GM12878 (cell line): Measurements from ENCODE around the gene ITPR2. TPM values are rescaled to one million over a fixed set of nuclear protein-coding genes. Genes with fewer than 3 reads are reported as not detected.

ENCODE experiments used
- ATAC-seq: fragments of 200-7000 bp; cut with Tn5 transposase; 3 replicates; pipeline ENCODE4 v1.9.1; 2020; ENCODE audit warnings: mild to moderate bottlenecking, moderate library complexity
- BruUV-seq: library from RNA; stranded (reverse); fragments of 400-500 nt; replicated peaks from 2 replicates; lab custom pipeline; 2021; lab: Mats Ljungman, UMichigan
- CTCF ChIA-PET: fragments of 300-600 bp; sonication (Branson Sonifier 250); formaldehyde crosslinking; extraction: SDS; loops from one replicate; lab custom pipeline; 2021; ENCODE audit warnings: inconsistent platforms; lab: Yijun Ruan, JAX
- POLR2A ChIA-PET: fragments of 350-600 bp; formaldehyde crosslinking; extraction: SDS; loops from one replicate; lab custom pipeline; 2021; ENCODE audit warnings: inconsistent platforms; lab: Charles Lee
- RAD21 ChIA-PET: fragments of 300-600 bp; sonication (Branson Sonifier 250); formaldehyde crosslinking; loops from one replicate; lab custom pipeline; 2023; ENCODE audit warnings: antibody characterized with exemption; ENCODE audit not compliant: unreplicated experiment; lab: Charles Lee
- SMC1A ChIA-PET: fragments of 300-600 bp; sonication (Branson Sonifier 250); formaldehyde crosslinking; loops from one replicate; lab custom pipeline; 2023; ENCODE audit not compliant: unreplicated experiment, uncharacterized antibody; lab: Charles Lee
- DNase-seq: peaks from one replicate; pipeline ENCODE4 v3.0.0-alpha.2; 2011; ENCODE audit warnings: low read depth, low spot score
- FAIRE-seq: peaks from 3 replicates; lab custom pipeline; 2011; peaks lifted over from hg19 to GRCh38; lab: Jason Lieb, UNC
- H2AFZ ChIP-seq: 2 replicates; pipeline ENCODE4 v1.6.0; 2011; ENCODE audit warnings: low read depth, low read length, control low read depth; ENCODE audit not compliant: control insufficient read depth
- H3K27ac ChIP-seq: 2 replicates; pipeline ENCODE4 v1.5.1; 2011; ENCODE audit warnings: control low read depth; ENCODE audit not compliant: control insufficient read depth, insufficient read depth
- H3K27me3 ChIP-seq, 2 experiments: replicated peaks in 1 of 2; 2 replicates each; pipeline versions ENCODE4 v1.6.0 to v1.6.1; 2011; ENCODE audit warnings: low read length in 1 of 2; ENCODE audit not compliant: control insufficient read depth in 2 of 2, insufficient read depth in 2 of 2
- H3K36me3 ChIP-seq, 2 experiments: 2 replicates each; pipeline ENCODE4 v1.5.1; 2011; ENCODE audit warnings: low read length in 1 of 2; ENCODE audit not compliant: control insufficient read depth in 2 of 2, insufficient read depth in 2 of 2
- H3K4me1 ChIP-seq: 2 replicates; pipeline ENCODE4 v1.6.1; 2011; ENCODE audit warnings: mild to moderate bottlenecking, low read length, moderate library complexity, mixed read lengths; ENCODE audit not compliant: control insufficient read depth, insufficient read depth
- H3K4me2 ChIP-seq: 2 replicates; pipeline ENCODE4 v1.6.0; 2011; ENCODE audit warnings: control low read depth; ENCODE audit not compliant: control insufficient read depth, insufficient read depth
- H3K4me3 ChIP-seq: fragments of 200-600 bp; sonication (generic); 2 replicates; pipeline ENCODE4 v1.5.1; 2016
- H3K79me2 ChIP-seq: 2 replicates; pipeline ENCODE4 v1.6.0; 2011; ENCODE audit warnings: low read length; ENCODE audit not compliant: control insufficient read depth, insufficient read depth
- H3K9ac ChIP-seq: 2 replicates; pipeline ENCODE4 v1.8.0; 2011; ENCODE audit warnings: low read length, control low read depth, mixed read lengths; ENCODE audit not compliant: control insufficient read depth, insufficient read depth
- H3K9me3 ChIP-seq: replicated peaks from 3 replicates; pipeline ENCODE4 v1.5.1; 2011; ENCODE audit warnings: mild to moderate bottlenecking, low read length; ENCODE audit not compliant: control insufficient read depth, insufficient read depth
- H4K20me1 ChIP-seq: 2 replicates; pipeline ENCODE4 v1.6.0; 2011; ENCODE audit not compliant: control insufficient read depth, insufficient read depth
- BACH1 ChIP-seq: fragments of 450-650 bp; IDR thresholded peaks from 2 replicates; pipeline ENCODE4 v1.6.1; 2017; ENCODE audit warnings: mild to moderate bottlenecking, borderline replicate concordance
- CBFB ChIP-seq: IDR thresholded peaks from 2 replicates; pipeline ENCODE4 v1.6.1; 2016; ENCODE audit warnings: antibody characterized with exemption, low read depth
- CHD1 ChIP-seq: IDR thresholded peaks from 2 replicates; pipeline ENCODE4 v1.6.1; 2012; ENCODE audit warnings: low read depth, low read length, improper control_type of control experiment
- EED ChIP-seq: sonication (generic); IDR thresholded peaks from 2 replicates; pipeline ENCODE4 v1.6.1; 2016; ENCODE audit warnings: antibody characterized with exemption, low read depth
- HDAC2 ChIP-seq: fragments of 200-600 bp; sonication (generic); IDR thresholded peaks from 2 replicates; pipeline ENCODE4 v1.6.1; 2017
- IKZF1 ChIP-seq: fragments of 450-650 bp; conservative IDR thresholded peaks from 2 replicates; pipeline ENCODE4 v1.6.1; 2017; ENCODE audit warnings: antibody characterized with exemption, mild to moderate bottlenecking
- IRF4 ChIP-seq: IDR thresholded peaks from 2 replicates; pipeline ENCODE4 v1.6.1; 2011; ENCODE audit warnings: low read depth, low read length
- KLF5 ChIP-seq: fragments of 450-650 bp; IDR thresholded peaks from 2 replicates; pipeline ENCODE4 v1.6.1; 2014; ENCODE audit warnings: mild to moderate bottlenecking; ENCODE audit not compliant: partially characterized antibody
- NRF1 ChIP-seq: conservative IDR thresholded peaks from 2 replicates; pipeline ENCODE4 v1.6.1; 2011; ENCODE audit warnings: mild to moderate bottlenecking, low read depth, low read length, improper control_type of control experiment
- PAX5 ChIP-seq: IDR thresholded peaks from 2 replicates; pipeline ENCODE4 v1.6.1; 2011; ENCODE audit warnings: low read depth, low read length, borderline replicate concordance
- PML ChIP-seq: IDR thresholded peaks from 2 replicates; pipeline ENCODE4 v1.6.1; 2012; ENCODE audit warnings: low read length, inconsistent platforms
- RAD51 ChIP-seq: fragments of 450-650 bp; IDR thresholded peaks from 2 replicates; pipeline ENCODE4 v1.6.1; 2016; ENCODE audit warnings: moderate library complexity, mild to moderate bottlenecking, inconsistent platforms
- RB1 ChIP-seq: fragments of 450-650 bp; formaldehyde crosslinking; IDR thresholded peaks from 2 replicates; pipeline ENCODE4 v1.6.1; 2017; ENCODE audit warnings: mild to moderate bottlenecking, borderline replicate concordance
- RFX5 ChIP-seq: IDR thresholded peaks from 2 replicates; pipeline ENCODE4 v1.6.1; 2011; ENCODE audit warnings: low read depth, low read length, improper control_type of control experiment
- SMAD1 ChIP-seq: fragments of 450-650 bp; IDR thresholded peaks from 2 replicates; pipeline ENCODE4 v1.6.1; 2018; ENCODE audit warnings: mild to moderate bottlenecking, low read depth; ENCODE audit not compliant: partially characterized antibody
- SRF ChIP-seq, 2 experiments: IDR thresholded peaks; 2 replicates each; pipeline ENCODE4 v1.6.1; 2011; ENCODE audit warnings: low read depth in 2 of 2, low read length in 2 of 2, mild to moderate bottlenecking in 1 of 2, moderate library complexity in 1 of 2
- ZBTB11 ChIP-seq: fragments of 450-650 bp; formaldehyde crosslinking; IDR thresholded peaks from 2 replicates; pipeline ENCODE4 v1.5.0; 2022; ENCODE audit warnings: mild to moderate bottlenecking, missing genetic modification characterization
- WGBS: methylation state at CpG from one replicate; pipeline ENCODE4 v1.1.6; 2016; ENCODE audit warnings: low lambda C conversion rate; ENCODE audit not compliant: insufficient replicate concordance, insufficient coverage; ENCODE audit errors: missing lambda C conversion rate; 5-methylcytosine and 5-hydroxymethylcytosine counted together
- in situ Hi-C: fragments of 300-500 bp; cut with MboI; formaldehyde crosslinking; loops from 9 replicates; pipeline ENCODE4 v1.14.3; 2018; ENCODE audit warnings: mixed read lengths
- intact Hi-C: fragments of 100-400 bp; cut with micrococcal nuclease; formaldehyde crosslinking; loops from one replicate; pipeline ENCODE4 v1.14.2; 2022; ENCODE audit not compliant: unreplicated experiment
- polyA plus RNA-seq, 11 experiments: library from polyadenylated mRNA; depleted of rRNA in 4 of 11; unstranded in 6 of 11; stranded (reverse) in 5 of 11; fragments of >200 nt; fragmentation: Nextera tagmentation in 4 of 11; fragmentation: Illumina TruSeq in 1 of 11; extraction: Ambion mirVana in 4 of 11; extraction: Trizol in 1 of 11; gene quantifications; 1 replicate in 1 of 11; 2 replicates in 10 of 11; pipeline versions ENCODE4 v1.2.1 to v1.2.3, GENCODE V29; 2011 to 2016; ENCODE audit warnings: inconsistent platforms in 2 of 11, missing spikeins in 2 of 11, low read depth in 1 of 11
- total RNA-seq, 4 experiments: library from RNA; depleted of rRNA in 3 of 4; stranded (reverse); fragments of >200 nt in 3 of 4; fragmentation: Illumina TruSeq in 1 of 4; extraction: Trizol in 1 of 4; gene quantifications; 2 replicates each; pipeline versions ENCODE4 v1.2.1 to v1.2.3, GENCODE V29; 2013 to 2021
- TF ChIP-seq, protein P1 (sequence below): IDR thresholded peaks from 2 replicates; pipeline ENCODE4 v1.6.1; 2012; ENCODE audit warnings: low read depth, low read length, improper control_type of control experiment

ITPR2 gene
- total and polyA plus RNA-seq, 10 of the 15 experiments (the other 5 are each of a cell fraction or from before 2014, with no cell fraction given): 7.5 to 76.2 (median 47.1) TPM

DNA sequence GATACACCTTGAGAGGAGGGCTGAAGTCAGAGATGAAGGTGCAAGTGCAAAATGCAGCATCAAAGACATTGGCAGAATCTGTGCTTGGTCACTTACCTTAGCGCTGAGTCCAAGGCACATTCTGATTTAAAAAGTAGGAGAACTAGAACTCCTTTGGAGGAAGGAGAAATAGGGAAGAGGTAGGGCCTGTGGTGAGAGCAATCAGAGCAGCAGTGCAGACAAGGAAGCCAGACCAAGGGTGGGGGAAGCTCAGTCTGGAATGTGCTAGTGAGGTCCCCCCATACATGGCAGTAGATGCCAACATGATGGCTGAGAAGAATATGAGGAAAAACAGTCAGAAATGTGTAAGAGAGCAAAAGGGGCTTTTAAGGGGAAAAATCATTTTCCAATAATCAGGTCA is 431.1 kb downstream of the ITPR2 start (continued):
- TF ChIP-seq RFX5: no peak

DNA sequence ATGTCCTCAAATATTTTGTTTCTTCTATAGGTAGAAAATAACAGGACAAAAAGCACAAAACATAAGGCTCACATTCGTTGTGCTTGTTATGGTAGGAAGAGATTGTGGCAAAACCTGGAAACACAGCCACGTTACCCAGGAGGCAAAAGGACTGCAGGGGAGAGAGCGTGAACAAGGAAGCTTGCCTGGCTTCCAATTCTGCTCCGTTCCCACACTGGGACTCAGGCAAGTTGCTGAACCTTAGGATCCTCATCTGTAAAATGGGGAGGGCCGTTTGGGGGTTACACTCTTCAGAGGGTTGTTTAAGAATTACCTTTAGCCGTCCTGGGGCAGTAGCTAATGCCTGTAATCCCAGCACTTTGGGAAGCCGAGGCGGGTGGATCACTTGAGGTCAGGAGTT is 432.4 kb downstream of the ITPR2 start:
- POLR2A ChIA-PET: no interaction called here
- no peak overlapping the region for H2AFZ ChIP-seq
- H3K4me2 ChIP-seq: no peak overlapping the region
- in situ Hi-C loops: no loop called here
- H3K4me1 ChIP-seq: no peaks in the 10 kb centered on the region; the same call in 1 of the 2 replicates
- no peaks in the 10 kb centered on the region for H3K27me3 ChIP-seq
- whole genome bisulfite sequencing: 86% methylated on average over 8 of the region's 8 CpGs
- no peak for ATAC-seq
- no peaks in the 10 kb centered on the region for H3K9me3 ChIP-seq
- H3K27ac ChIP-seq: no peak overlapping the region
- FAIRE-seq: no peak
- RAD21 ChIA-PET: no interaction called here
- intact Hi-C loops: no loop called here
- no peak overlapping the region for H3K4me3 ChIP-seq
- H3K79me2 ChIP-seq: no peaks in the 10 kb centered on the region
- H3K36me3 ChIP-seq: peaks cover 0 to 13% of the 10 kb centered on the region in 2 experiments
- no peak for DNase-seq
- CTCF ChIA-PET: interaction anchor here (1.3 kb wide), 1 partner anchor 13 kb away, joined by 3 read pairs; no protein-coding TSS in a partner anchor
- no TSS peak for BruUV-seq
- H4K20me1 ChIP-seq: no peaks in the 10 kb centered on the region
- H3K9ac ChIP-seq: no peak overlapping the region
- SMC1A ChIA-PET: interaction anchor here (1.3 kb wide), 1 partner anchor 10 kb away, joined by 4 read pairs; no protein-coding TSS in a partner anchor
- TF ChIP-seq SMAD1: no peak
- no peak for TF ChIP-seq IKZF1
- no peak for TF ChIP-seq PAX5
- TF ChIP-seq HDAC2: no peak
- TF ChIP-seq, protein P1, sequence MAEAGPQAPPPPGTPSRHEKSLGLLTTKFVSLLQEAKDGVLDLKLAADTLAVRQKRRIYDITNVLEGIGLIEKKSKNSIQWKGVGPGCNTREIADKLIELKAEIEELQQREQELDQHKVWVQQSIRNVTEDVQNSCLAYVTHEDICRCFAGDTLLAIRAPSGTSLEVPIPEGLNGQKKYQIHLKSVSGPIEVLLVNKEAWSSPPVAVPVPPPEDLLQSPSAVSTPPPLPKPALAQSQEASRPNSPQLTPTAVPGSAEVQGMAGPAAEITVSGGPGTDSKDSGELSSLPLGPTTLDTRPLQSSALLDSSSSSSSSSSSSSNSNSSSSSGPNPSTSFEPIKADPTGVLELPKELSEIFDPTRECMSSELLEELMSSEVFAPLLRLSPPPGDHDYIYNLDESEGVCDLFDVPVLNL: no peak
- TF ChIP-seq KLF5: no peak
- no peak for TF ChIP-seq RAD51
- TF ChIP-seq EED: no peak
- TF ChIP-seq NRF1: no peak
- TF ChIP-seq IRF4: no peak
- no peak for TF ChIP-seq CHD1
- no peak for TF ChIP-seq ZBTB11 (CRISPR knock-in tag)
- TF ChIP-seq SRF (IDR thresholded peaks at IDR 0.05; ENCODE audit: low read depth in 2 of 2, low read length in 2 of 2): no peak
- TF ChIP-seq CBFB: no peak
- TF ChIP-seq PML: no peak
- TF ChIP-seq BACH1: no peak
- no peak for TF ChIP-seq RB1
